Measurements from ENCODE around the gene METTL2B.
"Not testable (repeated sequence)": the region's sequence is repeated elsewhere in the genome, so short reads cannot be mapped to it uniquely, and the experiment has no call there.

DNA sequence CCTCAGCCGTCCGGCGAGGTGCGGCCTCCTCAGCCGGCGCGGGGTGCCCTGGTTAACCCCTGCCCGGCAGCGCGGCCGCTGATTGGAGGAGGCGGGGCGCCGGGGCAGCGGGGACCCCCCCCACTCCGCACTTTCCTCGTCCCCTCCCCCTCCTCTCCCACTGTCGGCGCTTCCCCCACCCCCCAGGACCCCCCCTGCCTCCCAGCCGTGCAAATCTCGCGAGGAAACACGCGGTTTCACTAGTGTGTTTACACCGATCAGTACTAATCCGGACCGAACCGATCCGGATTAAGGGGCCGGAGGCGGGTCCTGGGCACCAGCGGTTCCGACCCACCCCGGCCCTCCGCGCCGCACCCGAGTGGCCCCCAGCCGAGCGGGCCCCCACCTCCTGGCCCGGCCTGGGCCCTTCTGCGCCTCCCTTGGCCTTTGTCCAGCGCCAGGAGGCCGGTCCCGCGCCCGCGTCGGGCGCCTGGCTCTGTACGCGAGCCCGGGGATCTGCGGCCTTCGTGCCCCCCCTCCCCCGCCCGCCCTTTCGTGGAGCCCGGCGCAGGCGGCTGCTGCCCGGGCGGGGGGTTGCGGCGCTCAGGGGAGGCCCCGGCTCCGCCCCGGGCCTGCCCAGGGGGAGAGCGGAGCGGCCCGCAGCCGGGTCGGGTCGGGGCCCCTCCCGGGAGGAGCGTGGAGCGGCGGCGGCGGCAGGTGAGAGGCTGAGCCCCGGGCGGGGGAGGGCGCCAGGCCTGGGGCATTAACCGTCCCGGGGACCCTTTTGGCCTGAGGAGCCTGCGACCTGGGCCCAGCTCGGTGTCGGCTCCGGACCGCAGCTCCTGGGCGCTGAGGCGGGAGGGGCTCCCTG, 54.8 kb downstream of the METTL2B start:
- TF ChIP-seq, protein P1, sequence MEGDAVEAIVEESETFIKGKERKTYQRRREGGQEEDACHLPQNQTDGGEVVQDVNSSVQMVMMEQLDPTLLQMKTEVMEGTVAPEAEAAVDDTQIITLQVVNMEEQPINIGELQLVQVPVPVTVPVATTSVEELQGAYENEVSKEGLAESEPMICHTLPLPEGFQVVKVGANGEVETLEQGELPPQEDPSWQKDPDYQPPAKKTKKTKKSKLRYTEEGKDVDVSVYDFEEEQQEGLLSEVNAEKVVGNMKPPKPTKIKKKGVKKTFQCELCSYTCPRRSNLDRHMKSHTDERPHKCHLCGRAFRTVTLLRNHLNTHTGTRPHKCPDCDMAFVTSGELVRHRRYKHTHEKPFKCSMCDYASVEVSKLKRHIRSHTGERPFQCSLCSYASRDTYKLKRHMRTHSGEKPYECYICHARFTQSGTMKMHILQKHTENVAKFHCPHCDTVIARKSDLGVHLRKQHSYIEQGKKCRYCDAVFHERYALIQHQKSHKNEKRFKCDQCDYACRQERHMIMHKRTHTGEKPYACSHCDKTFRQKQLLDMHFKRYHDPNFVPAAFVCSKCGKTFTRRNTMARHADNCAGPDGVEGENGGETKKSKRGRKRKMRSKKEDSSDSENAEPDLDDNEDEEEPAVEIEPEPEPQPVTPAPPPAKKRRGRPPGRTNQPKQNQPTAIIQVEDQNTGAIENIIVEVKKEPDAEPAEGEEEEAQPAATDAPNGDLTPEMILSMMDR (conservative IDR thresholded peaks at IDR 0.05; ENCODE audit: low read length), result not testable (repeated sequence)
- not testable (repeated sequence) for TF ChIP-seq EZH2phosphoT487 (IDR thresholded peaks at IDR 0.05; ENCODE audit: borderline replicate concordance, low read depth, low read length)
